Measurements from ENCODE around the gene PRKAR2B. TPM values are rescaled to one million over a fixed set of nuclear protein-coding genes. Genes with fewer than 3 reads are reported as not detected.

PRKAR2B gene
- total RNA-seq, 1 donor from 2014 or later = 43.4 TPM

DNA sequence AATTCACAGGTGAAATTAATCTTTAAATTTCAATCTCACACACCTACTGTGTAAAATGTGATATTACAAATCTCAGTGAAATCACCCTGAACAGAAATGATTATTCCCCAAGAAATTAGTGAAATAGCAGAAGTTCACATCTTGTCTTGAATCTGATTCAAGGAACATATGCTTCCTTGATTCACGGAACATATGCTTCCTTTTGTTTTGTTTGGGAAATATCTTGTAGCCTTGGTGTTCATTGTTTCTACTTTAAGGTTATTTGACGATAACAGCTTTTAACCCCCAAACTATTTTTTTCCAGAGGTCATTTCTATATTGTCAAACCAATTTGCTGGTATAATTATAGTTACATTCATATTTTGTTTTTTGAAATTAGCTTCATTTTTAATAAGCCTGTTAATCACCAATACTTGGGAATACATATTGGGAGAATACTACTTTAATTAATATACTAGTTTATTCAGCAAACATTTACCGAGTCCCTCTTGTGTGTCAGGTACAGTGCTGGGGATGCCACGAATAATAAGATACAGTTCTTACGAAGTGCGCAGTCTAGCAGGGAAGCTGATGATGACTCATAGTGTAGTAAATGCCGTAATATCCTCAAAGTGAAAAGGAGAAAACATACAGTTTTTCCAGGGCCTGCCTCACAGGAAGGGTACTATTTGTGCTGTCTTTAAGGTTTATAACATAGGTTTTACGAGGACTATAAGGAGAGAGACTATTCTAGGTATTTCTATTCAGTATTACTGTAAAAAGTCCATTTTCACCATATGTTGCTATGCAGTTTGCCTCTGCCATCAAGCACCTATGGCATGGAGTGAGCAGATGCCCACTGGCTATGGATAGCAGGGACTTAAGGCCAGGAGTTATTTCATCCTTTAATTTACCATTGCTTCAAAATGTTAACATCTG is 32.5 kb downstream of the PRKAR2B start:
- no peak overlapping the region for H3K4me2 ChIP-seq
- no peak overlapping the region for H3K27ac ChIP-seq
- Mint-ChIP-seq H3K27me3 (ENCODE audit: insufficient read depth, low read depth) (no peaks in the 10 kb centered on the region), H3K27ac (no peak overlapping the region), H3K4me1 (no peaks in the 10 kb centered on the region), H3K36me3 (no peaks in the 10 kb centered on the region), H3K4me3 (no peak overlapping the region), H3K9me3 (no peaks in the 10 kb centered on the region)
- no peaks in the 10 kb centered on the region for H4K20me1 ChIP-seq (ENCODE audit: low read depth)
- no peaks in the 10 kb centered on the region for H3K9me3 ChIP-seq (ENCODE audit: low read depth)
- H3K4me3 ChIP-seq = no peak overlapping the region
- no peak for DNase-seq (ENCODE audit: low spot score)
- H3F3A ChIP-seq (ENCODE audit: low read depth) = no peaks in the 10 kb centered on the region
- H2AFZ ChIP-seq (replicated peaks) = no peak overlapping the region
- H3K79me2 ChIP-seq (ENCODE audit: low read depth) = no peaks in the 10 kb centered on the region
- H3K27me3 ChIP-seq = no peaks in the 10 kb centered on the region
- no peak for TF ChIP-seq CTCF (IDR thresholded peaks at IDR 0.05)
- no peak for TF ChIP-seq EZH2 (IDR thresholded peaks at IDR 0.05)
- TF ChIP-seq EZH2phosphoT487 (IDR thresholded peaks at IDR 0.05) = no peak
- no peaks in the 10 kb centered on the region for H3K36me3 ChIP-seq
- no peak overlapping the region for H3K9ac ChIP-seq
- peaks cover 7% of the 10 kb centered on the region for H3K4me1 ChIP-seq

GRCh38 chr7:107077699-107078516 is 33.4 kb downstream of the PRKAR2B start:
- Histone ChIP-seq H3K4me1 (peaks cover 7% of the 10 kb centered on the region), H3K27me3 (no peaks in the 10 kb centered on the region), H2AFZ (replicated peaks) (no peak overlapping the region), H3K36me3 (no peaks in the 10 kb centered on the region), H3K9me3 (ENCODE audit: low read depth) (no peaks in the 10 kb centered on the region), H4K20me1 (ENCODE audit: low read depth) (no peaks in the 10 kb centered on the region), H3K27ac (no peak overlapping the region), H3K9ac (no peak overlapping the region), H3K4me2 (no peak overlapping the region), H3K4me3 (no peak overlapping the region), H3K79me2 (ENCODE audit: low read depth) (no peaks in the 10 kb centered on the region), H3F3A (ENCODE audit: low read depth) (no peaks in the 10 kb centered on the region)
- H3K4me1 Mint-ChIP-seq = no peaks in the 10 kb centered on the region
- H3K27ac Mint-ChIP-seq = no peak overlapping the region
- DNase-seq (ENCODE audit: low spot score) = no peak
- no peaks in the 10 kb centered on the region for H3K27me3 Mint-ChIP-seq (ENCODE audit: insufficient read depth, low read depth)
- no peaks in the 10 kb centered on the region for H3K9me3 Mint-ChIP-seq
- H3K36me3 Mint-ChIP-seq = no peaks in the 10 kb centered on the region
- H3K4me3 Mint-ChIP-seq = no peak overlapping the region
- TF ChIP-seq EZH2 (IDR thresholded peaks at IDR 0.05) = no peak
- TF ChIP-seq EZH2phosphoT487 (IDR thresholded peaks at IDR 0.05) = no peak
- TF ChIP-seq CTCF (IDR thresholded peaks at IDR 0.05) = no peak

DNA sequence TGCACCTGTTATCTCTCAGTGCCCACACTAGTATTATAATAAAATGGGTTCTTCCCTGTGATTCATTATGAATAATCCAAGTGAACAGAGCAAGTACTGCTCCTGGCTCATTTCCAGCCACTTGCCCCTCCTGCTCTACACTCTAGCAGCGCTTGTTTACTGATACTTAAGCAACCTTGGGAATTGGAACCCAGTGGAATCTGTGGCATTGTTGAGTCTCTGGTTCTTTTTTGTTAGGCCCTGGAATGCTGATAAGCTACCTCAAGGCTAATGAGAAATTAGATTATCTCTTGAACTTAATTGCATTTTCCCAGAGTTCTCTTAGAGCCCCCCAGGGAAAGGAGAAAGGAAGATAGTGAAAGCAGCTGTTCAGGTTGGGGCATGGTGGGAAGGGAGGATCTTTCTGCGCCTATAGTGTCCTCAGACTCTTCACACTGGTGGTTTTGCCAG is 34.0 kb downstream of the PRKAR2B start:
- no peaks in the 10 kb centered on the region for H3K9me3 ChIP-seq (ENCODE audit: low read depth)

More for the DNA sequence above, 34.0 kb downstream of the PRKAR2B start:
- no peak overlapping the region for H3K4me3 Mint-ChIP-seq
- H3K4me1 Mint-ChIP-seq = no peaks in the 10 kb centered on the region
- H2AFZ ChIP-seq (replicated peaks) = no peak overlapping the region
- no peak overlapping the region for H3K27ac Mint-ChIP-seq
- H3K27me3 Mint-ChIP-seq (ENCODE audit: insufficient read depth, low read depth) = no peaks in the 10 kb centered on the region
- H3K79me2 ChIP-seq (ENCODE audit: low read depth) = no peaks in the 10 kb centered on the region
- peak; percentile 47 for DNase-seq (ENCODE audit: low spot score)
- no peaks in the 10 kb centered on the region for H4K20me1 ChIP-seq (ENCODE audit: low read depth)
- no peak for TF ChIP-seq EZH2 (IDR thresholded peaks at IDR 0.05)
- H3K9me3 Mint-ChIP-seq = no peaks in the 10 kb centered on the region
- H3K36me3 ChIP-seq = no peaks in the 10 kb centered on the region
- H3K4me2 ChIP-seq = peak overlapping the region; percentile 35
- H3K36me3 Mint-ChIP-seq = no peaks in the 10 kb centered on the region
- no peaks in the 10 kb centered on the region for H3F3A ChIP-seq (ENCODE audit: low read depth)
- H3K4me3 ChIP-seq = no peak overlapping the region
- H3K4me1 ChIP-seq = peaks cover 7% of the 10 kb centered on the region
- peak overlapping the region; percentile 64 for H3K27ac ChIP-seq
- no peaks in the 10 kb centered on the region for H3K27me3 ChIP-seq
- H3K9ac ChIP-seq = no peak overlapping the region

All from neural progenitor cell (in vitro differentiated cells).